Measurements from ENCODE around the gene PARD6B. TPM values are rescaled to one million over a fixed set of nuclear protein-coding genes. Genes with fewer than 3 reads are reported as not detected.

The PARD6B gene
- polyA plus RNA-seq, 1 of the 3 experiments (the other 2 are of a cell fraction), result 0.49 TPM

DNA sequence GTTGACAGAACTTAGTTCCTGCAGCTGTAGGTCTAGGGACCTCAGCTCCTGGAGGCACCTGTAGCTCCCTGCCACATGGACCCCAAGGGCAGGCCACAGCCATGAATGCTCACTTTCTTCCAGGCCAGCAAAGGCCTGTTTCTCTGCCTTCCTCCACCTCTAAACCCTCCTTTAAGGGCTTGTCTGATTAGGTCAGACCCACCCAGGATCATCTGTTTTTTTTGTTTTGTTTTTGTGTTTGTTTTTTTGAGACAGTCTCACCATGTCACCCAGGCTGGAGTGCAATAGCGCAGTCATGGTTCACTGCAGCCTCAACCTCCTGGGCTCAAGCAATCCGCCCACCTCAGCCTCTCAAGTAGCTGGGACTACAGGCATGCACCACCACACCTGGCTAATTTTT lies 52.0 kb downstream of the PARD6B start:
- H3F3A ChIP-seq (replicated peaks; ENCODE audit: insufficient read depth), result no peaks in the 10 kb centered on the region
- no peak overlapping the region for H2AFZ ChIP-seq (ENCODE audit: low read depth)
- POLR2A ChIA-PET, result no interaction called here
- H3K4me2 ChIP-seq, result no peak overlapping the region
- WGBS (ENCODE audit: low lambda C conversion rate), result 78% methylated on average over 2 of the region's 2 CpGs
- H3K4me3 ChIP-seq (ENCODE audit: low read depth in 2 of 2, low read length in 1 of 2), result no peak overlapping the region
- no peaks in the 10 kb centered on the region for H3K9me2 ChIP-seq
- H3K79me2 ChIP-seq (ENCODE audit: insufficient read depth), result no peaks in the 10 kb centered on the region
- H3K27ac ChIP-seq (ENCODE audit: low read depth in 2 of 2, low read length in 1 of 2), result no peak overlapping the region
- H3K36me3 ChIP-seq (replicated peaks in 1 of 2; ENCODE audit: control insufficient read depth in 1 of 2, insufficient read depth in 2 of 2, low read length in 1 of 2), result no peaks in the 10 kb centered on the region
- no peaks in the 10 kb centered on the region for H3K27me3 ChIP-seq (ENCODE audit: insufficient read depth)
- H4K20me1 ChIP-seq (ENCODE audit: insufficient read depth), result no peaks in the 10 kb centered on the region
- peaks cover 0 to 4% of the 10 kb centered on the region in 2 experiments; a peak in 1 of 4 replicates for H3K4me1 ChIP-seq (ENCODE audit: control insufficient read depth in 1 of 2, insufficient read depth in 2 of 2, low read depth in 1 of 2, low read length in 1 of 2)
- DNase-seq, result no peak
- no peak overlapping the region for H3K9ac ChIP-seq
- TF ChIP-seq MEF2A (IDR thresholded peaks at IDR 0.05; ENCODE audit: borderline replicate concordance, low read depth) (no peak), GATA2 (CRISPR knock-in tag; IDR thresholded peaks at IDR 0.05) (no peak)
- TF ChIP-seq, protein P1, sequence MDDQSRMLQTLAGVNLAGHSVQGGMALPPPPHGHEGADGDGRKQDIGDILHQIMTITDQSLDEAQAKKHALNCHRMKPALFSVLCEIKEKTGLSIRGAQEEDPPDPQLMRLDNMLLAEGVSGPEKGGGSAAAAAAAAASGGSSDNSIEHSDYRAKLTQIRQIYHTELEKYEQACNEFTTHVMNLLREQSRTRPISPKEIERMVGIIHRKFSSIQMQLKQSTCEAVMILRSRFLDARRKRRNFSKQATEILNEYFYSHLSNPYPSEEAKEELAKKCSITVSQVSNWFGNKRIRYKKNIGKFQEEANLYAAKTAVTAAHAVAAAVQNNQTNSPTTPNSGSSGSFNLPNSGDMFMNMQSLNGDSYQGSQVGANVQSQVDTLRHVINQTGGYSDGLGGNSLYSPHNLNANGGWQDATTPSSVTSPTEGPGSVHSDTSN (IDR thresholded peaks at IDR 0.05), result no peak
- CTCF ChIA-PET, result interaction anchor here (0.7 to 3.3 kb wide), 3 partner anchors 11 to 87 kb away, joined by 3 to 19 read pairs (median 3); partner anchors contain the start of gene BCAS4
- H3K9me3 ChIP-seq, result no peaks in the 10 kb centered on the region

DNA sequence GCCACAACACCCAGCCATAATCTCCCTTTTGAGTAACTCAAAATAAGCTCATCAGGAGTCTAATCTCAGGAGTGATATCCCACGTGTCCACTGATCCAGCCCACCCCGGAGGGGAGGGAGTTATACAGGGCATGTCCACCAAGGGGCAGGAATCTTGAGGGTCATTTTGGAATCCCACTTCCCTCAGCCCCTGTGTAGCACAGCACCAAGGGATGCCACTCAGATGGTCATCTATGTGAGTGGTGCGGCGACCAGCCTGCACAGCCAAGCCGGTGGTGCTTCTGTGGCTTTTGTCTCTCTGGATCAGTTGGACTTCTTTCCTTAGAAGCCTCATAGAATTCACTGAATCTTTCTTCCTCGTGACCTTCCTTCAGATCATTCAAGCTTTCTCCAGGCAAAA lies 52.5 kb downstream of the PARD6B start:
- Histone ChIP-seq H3K4me1 (ENCODE audit: control insufficient read depth in 1 of 2, insufficient read depth in 2 of 2, low read depth in 1 of 2, low read length in 1 of 2) (peaks cover 0 to 9% of the 10 kb centered on the region in 2 experiments; a peak in 1 of 4 replicates), H3K9me2 (no peaks in the 10 kb centered on the region), H3K79me2 (ENCODE audit: insufficient read depth) (no peaks in the 10 kb centered on the region), H3K36me3 (replicated peaks in 1 of 2; ENCODE audit: control insufficient read depth in 1 of 2, insufficient read depth in 2 of 2, low read length in 1 of 2) (no peaks in the 10 kb centered on the region), H3K27me3 (ENCODE audit: insufficient read depth) (no peaks in the 10 kb centered on the region), H3F3A (replicated peaks; ENCODE audit: insufficient read depth) (no peaks in the 10 kb centered on the region), H3K4me2 (no peak overlapping the region), H3K27ac (ENCODE audit: low read depth in 2 of 2, low read length in 1 of 2) (no peak overlapping the region), H4K20me1 (ENCODE audit: insufficient read depth) (no peaks in the 10 kb centered on the region), H2AFZ (ENCODE audit: low read depth) (no peak overlapping the region), H3K9me3 (no peaks in the 10 kb centered on the region), H3K4me3 (ENCODE audit: low read depth in 2 of 2, low read length in 1 of 2) (no peak overlapping the region), H3K9ac (no peak overlapping the region)
- no peak for DNase-seq
- ChIA-PET POLR2A (no interaction called here), CTCF (interaction anchor here (0.7 to 3.3 kb wide), 3 partner anchors 11 to 86 kb away, joined by 3 to 19 read pairs (median 3); partner anchors contain the start of gene BCAS4)
- WGBS (ENCODE audit: low lambda C conversion rate), result 96% methylated on average over 4 of the region's 6 CpGs
- TF ChIP-seq NFIC (IDR thresholded peaks at IDR 0.05; ENCODE audit: borderline replicate concordance), result no peak
- no peak for TF ChIP-seq NRF1 (IDR thresholded peaks at IDR 0.05; ENCODE audit: low read depth, low read length)
- TF ChIP-seq ELF1 (IDR thresholded peaks at IDR 0.05), result no peak
- TF ChIP-seq TAF1 (IDR thresholded peaks at IDR 0.05; ENCODE audit: borderline replicate concordance, low read depth, low read length), result no peak
- TF ChIP-seq, protein P2, sequence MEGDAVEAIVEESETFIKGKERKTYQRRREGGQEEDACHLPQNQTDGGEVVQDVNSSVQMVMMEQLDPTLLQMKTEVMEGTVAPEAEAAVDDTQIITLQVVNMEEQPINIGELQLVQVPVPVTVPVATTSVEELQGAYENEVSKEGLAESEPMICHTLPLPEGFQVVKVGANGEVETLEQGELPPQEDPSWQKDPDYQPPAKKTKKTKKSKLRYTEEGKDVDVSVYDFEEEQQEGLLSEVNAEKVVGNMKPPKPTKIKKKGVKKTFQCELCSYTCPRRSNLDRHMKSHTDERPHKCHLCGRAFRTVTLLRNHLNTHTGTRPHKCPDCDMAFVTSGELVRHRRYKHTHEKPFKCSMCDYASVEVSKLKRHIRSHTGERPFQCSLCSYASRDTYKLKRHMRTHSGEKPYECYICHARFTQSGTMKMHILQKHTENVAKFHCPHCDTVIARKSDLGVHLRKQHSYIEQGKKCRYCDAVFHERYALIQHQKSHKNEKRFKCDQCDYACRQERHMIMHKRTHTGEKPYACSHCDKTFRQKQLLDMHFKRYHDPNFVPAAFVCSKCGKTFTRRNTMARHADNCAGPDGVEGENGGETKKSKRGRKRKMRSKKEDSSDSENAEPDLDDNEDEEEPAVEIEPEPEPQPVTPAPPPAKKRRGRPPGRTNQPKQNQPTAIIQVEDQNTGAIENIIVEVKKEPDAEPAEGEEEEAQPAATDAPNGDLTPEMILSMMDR (IDR thresholded peaks at IDR 0.05), result no peak
- TF ChIP-seq POLR2AphosphoS5 (IDR thresholded peaks at IDR 0.05; ENCODE audit: low read depth, low read length), result no peak
- no peak for TF ChIP-seq YY1 (IDR thresholded peaks at IDR 0.05; ENCODE audit: low read depth)
- no peak for TF ChIP-seq RAD21 (IDR thresholded peaks at IDR 0.05; ENCODE audit: low read length)
- TF ChIP-seq GATA2 (CRISPR knock-in tag; IDR thresholded peaks at IDR 0.05), result no peak
- no peak for TF ChIP-seq FOXJ3 (CRISPR knock-in tag; IDR thresholded peaks at IDR 0.05)
- no peak for TF ChIP-seq MXI1 (IDR thresholded peaks at IDR 0.05; ENCODE audit: low read depth, low read length)
- TF ChIP-seq, protein P1 (IDR thresholded peaks at IDR 0.05), result no peak
- TF ChIP-seq SIN3A (IDR thresholded peaks at IDR 0.05; ENCODE audit: borderline replicate concordance, low read depth, low read length), result no peak
- TF ChIP-seq RFX5 (IDR thresholded peaks at IDR 0.05; ENCODE audit: low read length), result no peak
- TF ChIP-seq, protein P3, sequence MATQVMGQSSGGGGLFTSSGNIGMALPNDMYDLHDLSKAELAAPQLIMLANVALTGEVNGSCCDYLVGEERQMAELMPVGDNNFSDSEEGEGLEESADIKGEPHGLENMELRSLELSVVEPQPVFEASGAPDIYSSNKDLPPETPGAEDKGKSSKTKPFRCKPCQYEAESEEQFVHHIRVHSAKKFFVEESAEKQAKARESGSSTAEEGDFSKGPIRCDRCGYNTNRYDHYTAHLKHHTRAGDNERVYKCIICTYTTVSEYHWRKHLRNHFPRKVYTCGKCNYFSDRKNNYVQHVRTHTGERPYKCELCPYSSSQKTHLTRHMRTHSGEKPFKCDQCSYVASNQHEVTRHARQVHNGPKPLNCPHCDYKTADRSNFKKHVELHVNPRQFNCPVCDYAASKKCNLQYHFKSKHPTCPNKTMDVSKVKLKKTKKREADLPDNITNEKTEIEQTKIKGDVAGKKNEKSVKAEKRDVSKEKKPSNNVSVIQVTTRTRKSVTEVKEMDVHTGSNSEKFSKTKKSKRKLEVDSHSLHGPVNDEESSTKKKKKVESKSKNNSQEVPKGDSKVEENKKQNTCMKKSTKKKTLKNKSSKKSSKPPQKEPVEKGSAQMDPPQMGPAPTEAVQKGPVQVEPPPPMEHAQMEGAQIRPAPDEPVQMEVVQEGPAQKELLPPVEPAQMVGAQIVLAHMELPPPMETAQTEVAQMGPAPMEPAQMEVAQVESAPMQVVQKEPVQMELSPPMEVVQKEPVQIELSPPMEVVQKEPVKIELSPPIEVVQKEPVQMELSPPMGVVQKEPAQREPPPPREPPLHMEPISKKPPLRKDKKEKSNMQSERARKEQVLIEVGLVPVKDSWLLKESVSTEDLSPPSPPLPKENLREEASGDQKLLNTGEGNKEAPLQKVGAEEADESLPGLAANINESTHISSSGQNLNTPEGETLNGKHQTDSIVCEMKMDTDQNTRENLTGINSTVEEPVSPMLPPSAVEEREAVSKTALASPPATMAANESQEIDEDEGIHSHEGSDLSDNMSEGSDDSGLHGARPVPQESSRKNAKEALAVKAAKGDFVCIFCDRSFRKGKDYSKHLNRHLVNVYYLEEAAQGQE (IDR thresholded peaks at IDR 0.05; ENCODE audit: low read depth, low read length), result no peak
- TF ChIP-seq FOSL2 (IDR thresholded peaks at IDR 0.05; ENCODE audit: borderline replicate concordance, low read depth), result no peak
- TF ChIP-seq CHD2 (IDR thresholded peaks at IDR 0.05; ENCODE audit: low read length, partially characterized antibody), result no peak
